Osteocyte (in vitro differentiated cells): ENCODE measurements around the gene CADPS. TPM values are rescaled to one million over a fixed set of nuclear protein-coding genes. Genes with fewer than 3 reads are reported as not detected.
"Not testable (repeated sequence)": the region's sequence is repeated elsewhere in the genome, so short reads cannot be mapped to it uniquely, and the experiment has no call there.

Source experiments
- DNase-seq: peaks from one replicate; pipeline ENCODE4 v3.0.0; 2021; ENCODE audit warnings: mixed read lengths; ENCODE audit not compliant: unreplicated experiment; ENCODE audit errors: extremely low spot score
- H3K27ac Mint-ChIP-seq: one replicate; pipeline ENCODE4 v1.8.0; 2021; ENCODE audit warnings: mild to moderate bottlenecking, mixed read lengths; ENCODE audit not compliant: unreplicated experiment
- H3K27me3 Mint-ChIP-seq: one replicate; pipeline ENCODE4 v1.8.0; 2021; ENCODE audit warnings: mixed read lengths; ENCODE audit not compliant: unreplicated experiment
- H3K36me3 Mint-ChIP-seq: one replicate; pipeline ENCODE4 v1.8.0; 2021; ENCODE audit warnings: mixed read lengths; ENCODE audit not compliant: unreplicated experiment
- H3K4me1 Mint-ChIP-seq: one replicate; pipeline ENCODE4 v1.8.0; 2021; ENCODE audit warnings: mixed read lengths; ENCODE audit not compliant: unreplicated experiment
- H3K4me3 Mint-ChIP-seq: one replicate; pipeline ENCODE4 v1.8.0; 2021; ENCODE audit warnings: mild to moderate bottlenecking, moderate library complexity, mixed read lengths; ENCODE audit not compliant: unreplicated experiment
- H3K9me3 Mint-ChIP-seq: one replicate; pipeline ENCODE4 v1.8.0; 2021; ENCODE audit warnings: mixed read lengths; ENCODE audit not compliant: unreplicated experiment
- CTCF ChIP-seq: fragments of 200-600 bp; sonication (generic); IDR thresholded peaks from 2 replicates; pipeline ENCODE4 v1.5.0; 2021; ENCODE audit warnings: antibody characterized with exemption, mild to moderate bottlenecking, moderate library complexity
- total RNA-seq: library from RNA; stranded (reverse); gene quantifications from 2 replicates; pipeline ENCODE4 v1.2.1, GENCODE V29; 2021

Gene CADPS
- total RNA-seq, 1 donor from 2014 or later = not detected

GRCh38 chr3:62585861-62586260 is 289.4 kb downstream of the CADPS start:
- Mint-ChIP-seq H3K36me3 (no peaks in the 10 kb centered on the region), H3K4me3 (no peak overlapping the region), H3K27me3 (peaks cover 4% of the 10 kb centered on the region), H3K9me3 (no peaks in the 10 kb centered on the region), H3K27ac (no peak overlapping the region), H3K4me1 (peaks cover 19% of the 10 kb centered on the region)
- DNase-seq = no peak
- no peak for TF ChIP-seq CTCF

DNA sequence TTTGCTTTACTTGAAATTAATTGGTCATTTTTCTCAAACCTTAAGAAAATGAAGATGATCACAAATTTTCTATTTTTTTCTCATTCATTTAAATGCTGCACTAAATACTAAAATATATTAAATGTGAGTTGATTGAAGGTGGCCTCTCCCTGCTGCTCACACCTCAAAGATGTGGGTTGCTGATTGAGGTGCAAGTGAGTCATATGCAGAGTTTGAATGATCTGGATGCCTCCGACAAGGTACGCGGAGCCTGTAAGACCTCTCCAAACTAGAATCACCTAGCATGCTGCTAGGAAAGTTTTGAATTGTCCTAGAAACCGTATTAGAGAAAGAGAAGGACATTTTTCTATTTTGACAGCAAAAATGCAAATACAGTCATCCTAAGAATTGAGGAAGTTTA is 290.6 kb downstream of the CADPS start:
- no peaks in the 10 kb centered on the region for H3K27me3 Mint-ChIP-seq
- DNase-seq = no peak
- no peak for TF ChIP-seq CTCF
- no peak overlapping the region for H3K4me3 Mint-ChIP-seq
- peaks cover under 1% of the 10 kb centered on the region for H3K36me3 Mint-ChIP-seq
- peaks cover 2% of the 10 kb centered on the region for H3K9me3 Mint-ChIP-seq
- H3K27ac Mint-ChIP-seq = no peak overlapping the region
- H3K4me1 Mint-ChIP-seq = peaks cover 16% of the 10 kb centered on the region

- H3K9me3 Mint-ChIP-seq = peaks cover 19% of the 10 kb centered on the region
Observed at GRCh38 chr3:62582495-62583172, 292.6 kb downstream of the CADPS start.

DNA sequence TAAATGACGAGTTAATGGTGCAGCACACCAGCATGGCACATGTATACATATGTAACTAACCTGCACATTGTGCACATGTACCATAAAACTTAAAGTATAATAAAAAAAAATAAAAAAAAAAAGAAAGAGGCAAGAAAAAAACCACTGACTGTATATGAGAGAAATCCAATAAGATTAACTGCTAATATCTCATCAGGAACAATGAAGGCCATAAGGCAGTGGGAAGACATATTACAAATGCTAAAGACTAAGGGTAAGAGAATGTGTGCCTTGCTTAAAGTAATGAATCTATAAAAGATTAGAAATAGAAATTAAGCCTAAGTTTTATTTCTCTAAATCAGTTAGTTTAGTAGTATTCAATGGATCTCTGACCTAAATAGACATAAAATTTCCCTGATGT is 294.7 kb downstream of the CADPS start:
- H3K27ac Mint-ChIP-seq, DNase-seq, H3K4me3 Mint-ChIP-seq, H3K27me3 Mint-ChIP-seq, H3K36me3 Mint-ChIP-seq, H3K4me1 Mint-ChIP-seq: not testable (repeated sequence)
- peaks cover 21% of the 10 kb centered on the region for H3K9me3 Mint-ChIP-seq

More at GRCh38 chr3:62582495-62583172, 292.6 kb downstream of the CADPS start:
- Mint-ChIP-seq H3K4me3 (no peak overlapping the region), H3K36me3 (peaks cover 7% of the 10 kb centered on the region), H3K4me1 (peaks cover 13% of the 10 kb centered on the region), H3K27ac (no peak overlapping the region), H3K27me3 (no peaks in the 10 kb centered on the region)
- DNase-seq = no peak
- TF ChIP-seq CTCF = no peak

DNA sequence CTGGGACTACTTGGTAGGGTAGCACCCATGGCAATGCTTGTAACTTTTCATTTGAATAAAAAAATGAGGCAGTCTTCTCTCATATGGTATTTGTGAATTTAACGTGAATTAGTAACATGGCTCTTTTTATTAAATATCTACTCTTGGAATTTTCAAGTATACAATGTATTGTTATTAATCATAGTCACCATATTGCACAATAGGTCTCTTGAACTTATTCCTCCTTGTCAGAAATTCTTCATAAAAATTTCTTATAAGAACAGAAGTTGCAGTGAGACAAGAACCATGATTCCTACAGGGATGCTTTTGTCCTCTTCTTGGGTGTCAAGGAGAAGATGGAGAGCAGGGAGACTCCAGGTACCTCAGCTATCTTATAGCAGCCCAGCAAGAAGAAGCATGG is 298.1 kb downstream of the CADPS start:
- Mint-ChIP-seq H3K36me3 (peaks cover 7% of the 10 kb centered on the region), H3K27ac (no peak overlapping the region), H3K4me3 (no peak overlapping the region)

More for the DNA sequence above, 298.1 kb downstream of the CADPS start:
- Mint-ChIP-seq H3K4me1 (no peaks in the 10 kb centered on the region), H3K9me3 (peaks cover 21% of the 10 kb centered on the region), H3K27me3 (peaks cover 15% of the 10 kb centered on the region)
- no peak for DNase-seq
- no peak for TF ChIP-seq CTCF
